ENCODE data around the gene EHBP1.

DNA sequence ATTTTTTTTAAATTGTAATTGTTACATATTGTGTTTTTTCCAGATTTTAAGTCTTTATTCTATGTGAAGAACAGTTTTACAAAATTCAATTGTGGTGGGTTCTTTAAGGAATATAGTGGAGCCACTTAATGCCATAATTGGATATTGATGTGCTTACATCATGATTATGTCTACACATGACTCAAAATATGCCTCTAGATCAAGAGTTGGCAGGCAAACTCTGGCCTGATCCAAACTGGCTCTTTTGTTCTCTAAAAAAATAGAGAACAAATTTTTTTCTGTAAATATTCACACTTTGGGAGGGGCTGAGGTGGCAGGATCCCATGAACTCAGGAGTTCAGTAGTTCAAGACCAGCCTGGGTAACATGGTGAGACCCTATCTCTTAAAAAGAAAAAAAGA, 8.3 kb downstream of the EHBP1 start:
- TF ChIP-seq, protein P1, sequence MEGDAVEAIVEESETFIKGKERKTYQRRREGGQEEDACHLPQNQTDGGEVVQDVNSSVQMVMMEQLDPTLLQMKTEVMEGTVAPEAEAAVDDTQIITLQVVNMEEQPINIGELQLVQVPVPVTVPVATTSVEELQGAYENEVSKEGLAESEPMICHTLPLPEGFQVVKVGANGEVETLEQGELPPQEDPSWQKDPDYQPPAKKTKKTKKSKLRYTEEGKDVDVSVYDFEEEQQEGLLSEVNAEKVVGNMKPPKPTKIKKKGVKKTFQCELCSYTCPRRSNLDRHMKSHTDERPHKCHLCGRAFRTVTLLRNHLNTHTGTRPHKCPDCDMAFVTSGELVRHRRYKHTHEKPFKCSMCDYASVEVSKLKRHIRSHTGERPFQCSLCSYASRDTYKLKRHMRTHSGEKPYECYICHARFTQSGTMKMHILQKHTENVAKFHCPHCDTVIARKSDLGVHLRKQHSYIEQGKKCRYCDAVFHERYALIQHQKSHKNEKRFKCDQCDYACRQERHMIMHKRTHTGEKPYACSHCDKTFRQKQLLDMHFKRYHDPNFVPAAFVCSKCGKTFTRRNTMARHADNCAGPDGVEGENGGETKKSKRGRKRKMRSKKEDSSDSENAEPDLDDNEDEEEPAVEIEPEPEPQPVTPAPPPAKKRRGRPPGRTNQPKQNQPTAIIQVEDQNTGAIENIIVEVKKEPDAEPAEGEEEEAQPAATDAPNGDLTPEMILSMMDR (IDR thresholded peaks at IDR 0.05), result no peak
- TF ChIP-seq POLR2A (IDR thresholded peaks at IDR 0.05) (no peak), EP300 (IDR thresholded peaks at IDR 0.05) (no peak)
